ENCODE results near the gene NOL6.

NOL6 gene

DNA sequence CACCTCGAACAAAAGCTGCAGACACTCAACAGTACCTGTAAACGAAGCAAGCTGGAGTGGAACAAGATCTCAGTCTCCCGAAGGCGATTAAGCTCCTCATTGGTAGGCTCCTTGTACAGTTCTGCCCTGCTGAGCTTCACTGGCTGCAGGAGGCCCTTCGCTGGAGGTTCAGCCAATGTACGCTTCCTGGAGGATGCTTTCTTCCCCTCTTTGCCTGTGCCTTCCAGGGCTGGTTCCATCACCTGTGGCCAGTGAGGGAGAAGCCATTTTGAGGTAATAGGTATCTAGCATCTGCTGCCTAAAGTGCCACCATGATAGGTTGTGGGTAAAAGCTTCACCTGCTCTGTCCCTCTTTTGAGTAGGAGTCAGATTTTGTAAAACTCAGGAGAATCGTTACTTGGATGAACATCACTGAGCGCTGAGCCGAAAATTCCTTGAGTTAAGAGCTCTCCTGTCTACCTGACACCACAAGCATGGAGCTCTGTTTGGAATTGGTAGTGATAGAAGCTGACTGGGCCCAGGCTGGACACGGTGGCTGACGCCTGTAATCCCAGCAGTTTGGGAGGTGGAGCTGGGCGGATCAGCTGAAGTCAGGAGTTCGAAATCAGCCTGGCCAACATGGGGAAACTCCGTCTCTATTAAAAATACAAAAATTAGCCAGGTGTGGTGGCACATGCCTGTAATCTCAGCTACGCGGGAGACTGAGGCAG lies 1.4 kb downstream of the NOL6 start:
- ATAC-seq, result no peak

DNA sequence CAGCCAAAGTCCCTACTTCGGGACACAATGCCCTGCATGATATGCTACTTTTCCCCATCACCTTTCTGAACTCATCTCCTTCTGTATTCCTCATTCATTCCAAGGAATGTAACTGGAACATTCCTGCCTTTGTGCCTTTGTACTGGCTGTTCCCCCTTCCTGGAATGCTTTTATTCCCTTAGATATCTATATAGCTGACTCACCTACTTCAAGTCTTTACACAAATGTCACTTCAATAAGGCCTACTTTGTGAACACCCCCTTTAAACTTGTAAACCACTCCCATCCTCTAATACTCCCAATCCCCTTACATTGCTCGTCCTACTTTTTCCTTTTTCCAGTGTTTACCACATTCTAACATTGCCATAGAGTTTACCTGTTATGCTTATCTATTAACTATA lies 2.4 kb downstream of the NOL6 start:
- TF ChIP-seq PPARA (CRISPR knock-in tag; IDR thresholded peaks at IDR 0.05; ENCODE audit: borderline replicate concordance) (no peak), BACH2 (CRISPR knock-in tag; IDR thresholded peaks at IDR 0.05; ENCODE audit: borderline replicate concordance) (no peak), ZNF70 (CRISPR knock-in tag; IDR thresholded peaks at IDR 0.05) (no peak), GLIS3 (CRISPR knock-in tag; IDR thresholded peaks at IDR 0.05) (no peak), SNAI2 (CRISPR knock-in tag; IDR thresholded peaks at IDR 0.05) (no peak), ISL1 (CRISPR knock-in tag; IDR thresholded peaks at IDR 0.05) (no peak), CSDC2 (CRISPR knock-in tag; IDR thresholded peaks at IDR 0.05) (no peak), ESRRG (CRISPR knock-in tag; IDR thresholded peaks at IDR 0.05) (no peak), ZFP3 (CRISPR knock-in tag; IDR thresholded peaks at IDR 0.05) (no peak), TCF4 (CRISPR knock-in tag; IDR thresholded peaks at IDR 0.05; ENCODE audit: borderline replicate concordance) (no peak), TOX (CRISPR knock-in tag; IDR thresholded peaks at IDR 0.05; ENCODE audit: borderline replicate concordance) (no peak), RARB (CRISPR knock-in tag; IDR thresholded peaks at IDR 0.05) (no peak), ZFP30 (CRISPR knock-in tag; IDR thresholded peaks at IDR 0.05) (no peak), ZNF565 (CRISPR knock-in tag; conservative IDR thresholded peaks at IDR 0.05; ENCODE audit: low read depth) (no peak)
- TF ChIP-seq, protein P1, sequence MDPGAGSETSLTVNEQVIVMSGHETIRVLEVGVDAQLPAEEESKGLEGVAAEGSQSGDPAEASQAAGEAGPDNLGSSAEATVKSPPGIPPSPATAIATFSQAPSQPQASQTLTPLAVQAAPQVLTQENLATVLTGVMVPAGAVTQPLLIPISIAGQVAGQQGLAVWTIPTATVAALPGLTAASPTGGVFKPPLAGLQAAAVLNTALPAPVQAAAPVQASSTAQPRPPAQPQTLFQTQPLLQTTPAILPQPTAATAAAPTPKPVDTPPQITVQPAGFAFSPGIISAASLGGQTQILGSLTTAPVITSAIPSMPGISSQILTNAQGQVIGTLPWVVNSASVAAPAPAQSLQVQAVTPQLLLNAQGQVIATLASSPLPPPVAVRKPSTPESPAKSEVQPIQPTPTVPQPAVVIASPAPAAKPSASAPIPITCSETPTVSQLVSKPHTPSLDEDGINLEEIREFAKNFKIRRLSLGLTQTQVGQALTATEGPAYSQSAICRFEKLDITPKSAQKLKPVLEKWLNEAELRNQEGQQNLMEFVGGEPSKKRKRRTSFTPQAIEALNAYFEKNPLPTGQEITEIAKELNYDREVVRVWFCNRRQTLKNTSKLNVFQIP (CRISPR knock-in tag; IDR thresholded peaks at IDR 0.05; ENCODE audit: borderline replicate concordance, low read depth), result no peak
- TF ChIP-seq, protein P2, sequence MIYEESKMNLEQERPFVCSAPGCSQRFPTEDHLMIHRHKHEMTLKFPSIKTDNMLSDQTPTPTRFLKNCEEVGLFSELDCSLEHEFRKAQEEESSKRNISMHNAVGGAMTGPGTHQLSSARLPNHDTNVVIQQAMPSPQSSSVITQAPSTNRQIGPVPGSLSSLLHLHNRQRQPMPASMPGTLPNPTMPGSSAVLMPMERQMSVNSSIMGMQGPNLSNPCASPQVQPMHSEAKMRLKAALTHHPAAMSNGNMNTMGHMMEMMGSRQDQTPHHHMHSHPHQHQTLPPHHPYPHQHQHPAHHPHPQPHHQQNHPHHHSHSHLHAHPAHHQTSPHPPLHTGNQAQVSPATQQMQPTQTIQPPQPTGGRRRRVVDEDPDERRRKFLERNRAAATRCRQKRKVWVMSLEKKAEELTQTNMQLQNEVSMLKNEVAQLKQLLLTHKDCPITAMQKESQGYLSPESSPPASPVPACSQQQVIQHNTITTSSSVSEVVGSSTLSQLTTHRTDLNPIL (CRISPR knock-in tag; IDR thresholded peaks at IDR 0.05; ENCODE audit: low read depth), result no peak
- TF ChIP-seq, protein P3, sequence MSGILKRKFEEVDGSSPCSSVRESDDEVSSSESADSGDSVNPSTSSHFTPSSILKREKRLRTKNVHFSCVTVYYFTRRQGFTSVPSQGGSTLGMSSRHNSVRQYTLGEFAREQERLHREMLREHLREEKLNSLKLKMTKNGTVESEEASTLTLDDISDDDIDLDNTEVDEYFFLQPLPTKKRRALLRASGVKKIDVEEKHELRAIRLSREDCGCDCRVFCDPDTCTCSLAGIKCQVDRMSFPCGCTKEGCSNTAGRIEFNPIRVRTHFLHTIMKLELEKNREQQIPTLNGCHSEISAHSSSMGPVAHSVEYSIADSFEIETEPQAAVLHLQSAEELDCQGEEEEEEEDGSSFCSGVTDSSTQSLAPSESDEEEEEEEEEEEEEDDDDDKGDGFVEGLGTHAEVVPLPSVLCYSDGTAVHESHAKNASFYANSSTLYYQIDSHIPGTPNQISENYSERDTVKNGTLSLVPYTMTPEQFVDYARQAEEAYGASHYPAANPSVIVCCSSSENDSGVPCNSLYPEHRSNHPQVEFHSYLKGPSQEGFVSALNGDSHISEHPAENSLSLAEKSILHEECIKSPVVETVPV (CRISPR knock-in tag; IDR thresholded peaks at IDR 0.05), result no peak
- no peak for ATAC-seq

More for the DNA sequence above, 1.4 kb downstream of the NOL6 start:
- TF ChIP-seq ZNF565 (CRISPR knock-in tag; conservative IDR thresholded peaks at IDR 0.05; ENCODE audit: low read depth) (no peak), ISL1 (CRISPR knock-in tag; IDR thresholded peaks at IDR 0.05) (no peak), TOX (CRISPR knock-in tag; IDR thresholded peaks at IDR 0.05; ENCODE audit: borderline replicate concordance) (no peak), ZNF70 (CRISPR knock-in tag; IDR thresholded peaks at IDR 0.05) (no peak), ZFP30 (CRISPR knock-in tag; IDR thresholded peaks at IDR 0.05) (no peak), ZNF8 (CRISPR knock-in tag; IDR thresholded peaks at IDR 0.05) (no peak)
- TF ChIP-seq, protein P3 (CRISPR knock-in tag; IDR thresholded peaks at IDR 0.05), result no peak
- TF ChIP-seq, protein P2 (CRISPR knock-in tag; IDR thresholded peaks at IDR 0.05; ENCODE audit: low read depth), result no peak

DNA sequence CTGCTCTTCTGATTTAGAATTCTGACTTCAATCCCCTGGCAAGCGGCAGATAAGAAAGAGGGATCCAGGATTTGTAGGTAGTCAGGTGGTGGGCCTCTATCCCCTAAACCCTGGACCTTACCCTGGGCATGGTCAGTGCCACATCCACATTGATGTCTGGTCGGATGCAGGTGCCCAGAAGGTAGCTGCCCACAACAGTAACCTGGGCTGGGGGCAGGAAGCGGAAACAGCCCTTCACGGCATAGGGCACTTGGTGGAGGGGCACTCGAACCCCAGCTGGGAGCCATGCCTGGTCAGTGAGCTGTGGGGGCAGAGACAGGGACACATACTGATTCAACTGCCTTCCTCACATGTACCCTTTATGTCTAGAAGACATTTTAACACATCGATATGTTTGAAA lies 3.8 kb downstream of the NOL6 start:
- no peak for ATAC-seq
- TF ChIP-seq RARB (CRISPR knock-in tag; IDR thresholded peaks at IDR 0.05) (no peak), ESRRG (CRISPR knock-in tag; IDR thresholded peaks at IDR 0.05) (no peak), ZC3H10 (CRISPR knock-in tag; IDR thresholded peaks at IDR 0.05) (no peak), ISL1 (CRISPR knock-in tag; IDR thresholded peaks at IDR 0.05) (no peak), OSR1 (CRISPR knock-in tag; IDR thresholded peaks at IDR 0.05) (no peak), ZNF565 (CRISPR knock-in tag; conservative IDR thresholded peaks at IDR 0.05; ENCODE audit: low read depth) (no peak), TCF4 (CRISPR knock-in tag; IDR thresholded peaks at IDR 0.05; ENCODE audit: borderline replicate concordance) (no peak), ZFP3 (CRISPR knock-in tag; IDR thresholded peaks at IDR 0.05) (no peak), GLIS3 (CRISPR knock-in tag; IDR thresholded peaks at IDR 0.05) (no peak), PPARA (CRISPR knock-in tag; IDR thresholded peaks at IDR 0.05; ENCODE audit: borderline replicate concordance) (no peak), SNAI2 (CRISPR knock-in tag; IDR thresholded peaks at IDR 0.05) (no peak), BACH2 (CRISPR knock-in tag; IDR thresholded peaks at IDR 0.05; ENCODE audit: borderline replicate concordance) (no peak), ZFP30 (CRISPR knock-in tag; IDR thresholded peaks at IDR 0.05) (no peak)
- TF ChIP-seq, protein P4, sequence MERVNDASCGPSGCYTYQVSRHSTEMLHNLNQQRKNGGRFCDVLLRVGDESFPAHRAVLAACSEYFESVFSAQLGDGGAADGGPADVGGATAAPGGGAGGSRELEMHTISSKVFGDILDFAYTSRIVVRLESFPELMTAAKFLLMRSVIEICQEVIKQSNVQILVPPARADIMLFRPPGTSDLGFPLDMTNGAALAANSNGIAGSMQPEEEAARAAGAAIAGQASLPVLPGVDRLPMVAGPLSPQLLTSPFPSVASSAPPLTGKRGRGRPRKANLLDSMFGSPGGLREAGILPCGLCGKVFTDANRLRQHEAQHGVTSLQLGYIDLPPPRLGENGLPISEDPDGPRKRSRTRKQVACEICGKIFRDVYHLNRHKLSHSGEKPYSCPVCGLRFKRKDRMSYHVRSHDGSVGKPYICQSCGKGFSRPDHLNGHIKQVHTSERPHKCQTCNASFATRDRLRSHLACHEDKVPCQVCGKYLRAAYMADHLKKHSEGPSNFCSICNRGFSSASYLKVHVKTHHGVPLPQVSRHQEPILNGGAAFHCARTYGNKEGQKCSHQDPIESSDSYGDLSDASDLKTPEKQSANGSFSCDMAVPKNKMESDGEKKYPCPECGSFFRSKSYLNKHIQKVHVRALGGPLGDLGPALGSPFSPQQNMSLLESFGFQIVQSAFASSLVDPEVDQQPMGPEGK (CRISPR knock-in tag; IDR thresholded peaks at IDR 0.05; ENCODE audit: borderline replicate concordance), result no peak
- TF ChIP-seq, protein P2 (CRISPR knock-in tag; IDR thresholded peaks at IDR 0.05; ENCODE audit: low read depth), result no peak
- TF ChIP-seq, protein P1 (CRISPR knock-in tag; IDR thresholded peaks at IDR 0.05; ENCODE audit: borderline replicate concordance, low read depth), result no peak

All from SK-N-SH treated with all-trans-retinoic acid at 6 μM for 48 hours (cell line).